HepG2 (cell line): Measurements from ENCODE around the gene C11orf68. TPM values are rescaled to one million over a fixed set of nuclear protein-coding genes. Genes with fewer than 3 reads are reported as not detected.
A peak's percentile ranks its signal among the peaks of the same experiment; 100 is the strongest.

ENCODE experiments used
- CBFB ChIP-seq: sonication (generic); formaldehyde crosslinking; IDR thresholded peaks from 2 replicates; pipeline ENCODE4 v1.4.0; 2020; ENCODE audit warnings: missing genetic modification reagents
- CBX5 ChIP-seq: sonication (generic); formaldehyde crosslinking; IDR thresholded peaks from 2 replicates; pipeline ENCODE4 v1.4.0; 2020; ENCODE audit warnings: missing genetic modification reagents, borderline replicate concordance
- HMGXB4 ChIP-seq, 2 experiments: sonication (generic) in 1 of 2; formaldehyde crosslinking in 1 of 2; IDR thresholded peaks; 2 replicates each; pipeline versions ENCODE4 v1.4.0 to v1.6.1; 2018 to 2020; ENCODE audit warnings: missing genetic modification reagents in 2 of 2, borderline replicate concordance in 1 of 2, low read depth in 1 of 2, mild to moderate bottlenecking in 1 of 2, missing biosample characterization in 1 of 2
- MAX ChIP-seq: IDR thresholded peaks from 2 replicates; pipeline ENCODE4 v1.6.1; 2012; ENCODE audit warnings: inconsistent platforms
- NFIC ChIP-seq: IDR thresholded peaks from 2 replicates; pipeline ENCODE4 v1.6.1; 2012; ENCODE audit warnings: mild to moderate bottlenecking, low read length, inconsistent platforms
- RAD51 ChIP-seq: fragments of 450-650 bp; IDR thresholded peaks from 2 replicates; pipeline ENCODE4 v1.6.1; 2016; ENCODE audit warnings: borderline replicate concordance
- U2AF1 ChIP-seq: fragments of 200-400 bp; formaldehyde crosslinking; optimal IDR thresholded peaks from 2 replicates; pipeline ENCODE3; 2017; ENCODE audit warnings: mild to moderate bottlenecking, low read depth, low read length
- ZBTB38 ChIP-seq: sonication (generic); formaldehyde crosslinking; IDR thresholded peaks from 2 replicates; pipeline ENCODE4 v1.5.1; 2020; ENCODE audit warnings: mild to moderate bottlenecking, missing genetic modification reagents
- ZFP41 ChIP-seq: sonication (generic); formaldehyde crosslinking; IDR thresholded peaks from 2 replicates; pipeline ENCODE4 v1.4.0; 2020; ENCODE audit warnings: mild to moderate bottlenecking, missing genetic modification reagents, borderline replicate concordance
- ZFP91 ChIP-seq: sonication (generic); formaldehyde crosslinking; IDR thresholded peaks from 2 replicates; pipeline ENCODE4 v1.9.0; 2022; ENCODE audit warnings: missing genetic modification reagents, mild to moderate bottlenecking, borderline replicate concordance
- ZMYM4 ChIP-seq: sonication (generic); formaldehyde crosslinking; IDR thresholded peaks from 2 replicates; pipeline ENCODE4 v1.8.1; 2023; ENCODE audit warnings: mild to moderate bottlenecking, missing genetic modification reagents
- ZNF17 ChIP-seq: sonication (generic); formaldehyde crosslinking; IDR thresholded peaks from 2 replicates; pipeline ENCODE4 v1.5.0; 2020; ENCODE audit warnings: mild to moderate bottlenecking, missing genetic modification reagents
- ZNF256 ChIP-seq: sonication (generic); formaldehyde crosslinking; conservative IDR thresholded peaks from 2 replicates; pipeline ENCODE4 v1.4.0; 2020; ENCODE audit warnings: missing genetic modification reagents
- ZNF335 ChIP-seq: sonication (generic); formaldehyde crosslinking; IDR thresholded peaks from 2 replicates; pipeline ENCODE4 v1.4.0; 2020; ENCODE audit warnings: missing genetic modification reagents
- ZNF558 ChIP-seq: sonication (generic); formaldehyde crosslinking; IDR thresholded peaks from 2 replicates; pipeline ENCODE4 v1.9.0; 2022; ENCODE audit warnings: mild to moderate bottlenecking, missing genetic modification reagents, borderline replicate concordance
- ZNF563 ChIP-seq: sonication (generic); formaldehyde crosslinking; IDR thresholded peaks from 2 replicates; pipeline ENCODE4 v1.8.0; 2022; ENCODE audit warnings: mild to moderate bottlenecking, moderate library complexity, missing genetic modification reagents
- ZNF567 ChIP-seq: sonication (generic); formaldehyde crosslinking; IDR thresholded peaks from 2 replicates; pipeline ENCODE4 v1.8.1; 2023; ENCODE audit warnings: mild to moderate bottlenecking, missing genetic modification reagents, borderline replicate concordance
- ZNF572 ChIP-seq: sonication (generic); formaldehyde crosslinking; IDR thresholded peaks from 2 replicates; pipeline ENCODE4 v1.5.1; 2020; ENCODE audit warnings: mild to moderate bottlenecking, missing genetic modification reagents
- ZNF619 ChIP-seq: sonication (generic); formaldehyde crosslinking; IDR thresholded peaks from 2 replicates; pipeline ENCODE4 v1.4.0; 2020; ENCODE audit warnings: mild to moderate bottlenecking, missing genetic modification reagents
- ZNF710 ChIP-seq: sonication (generic); formaldehyde crosslinking; IDR thresholded peaks from 2 replicates; pipeline ENCODE4 v1.5.0; 2020; ENCODE audit warnings: mild to moderate bottlenecking, missing genetic modification reagents, borderline replicate concordance
- ZSCAN21 ChIP-seq: sonication (generic); formaldehyde crosslinking; IDR thresholded peaks from 2 replicates; pipeline ENCODE4 v1.8.0; 2022; ENCODE audit warnings: mild to moderate bottlenecking, missing genetic modification reagents, moderate library complexity, borderline replicate concordance
- polyA plus RNA-seq, 8 experiments: library from polyadenylated mRNA; depleted of rRNA in 3 of 8; stranded (reverse) in 7 of 8; unstranded in 1 of 8; fragments of >200 nt; fragmentation: Illumina TruSeq in 4 of 8; extraction: Trizol in 4 of 8; gene quantifications; 2 replicates each; pipeline versions ENCODE4 v1.2.1 to v1.2.3, GENCODE V29; 2011 to 2016; ENCODE audit warnings: low read depth in 4 of 8, missing spikeins in 1 of 8, mixed read lengths in 1 of 8; ENCODE audit not compliant: insufficient read depth in 1 of 8
- total RNA-seq, 5 experiments: library from RNA; depleted of rRNA; stranded (reverse); fragments of >200 nt; fragmentation: Illumina TruSeq; extraction: Trizol; gene quantifications; 2 replicates each; pipeline ENCODE4 v1.2.3, GENCODE V29; 2016; ENCODE audit warnings: low read depth in 1 of 5
- TF ChIP-seq, protein P1 (sequence below): IDR thresholded peaks from 2 replicates; pipeline ENCODE4 v1.6.1; 2016; ENCODE audit warnings: mild to moderate bottlenecking, missing biosample characterization, missing genetic modification reagents

C11orf68 gene
- total and polyA plus RNA-seq, 2 of the 13 experiments (the other 11 are each of a cell fraction or from before 2014, with no cell fraction given), result 8.4 to 28.3 TPM

GRCh38 chr11:65899356-65900124, 19.3 kb downstream of the C11orf68 start (continued):
- TF ChIP-seq ZFP91 (CRISPR knock-in tag), result peak; percentile 73; the same call in 1 of the 2 replicates
- no peak for TF ChIP-seq ZNF335
- TF ChIP-seq ZNF619 (CRISPR knock-in tag), result no peak
- TF ChIP-seq NFIC, result no peak
- TF ChIP-seq, protein P1, sequence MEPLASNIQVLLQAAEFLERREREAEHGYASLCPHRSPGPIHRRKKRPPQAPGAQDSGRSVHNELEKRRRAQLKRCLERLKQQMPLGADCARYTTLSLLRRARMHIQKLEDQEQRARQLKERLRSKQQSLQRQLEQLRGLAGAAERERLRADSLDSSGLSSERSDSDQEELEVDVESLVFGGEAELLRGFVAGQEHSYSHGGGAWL, result peak; percentile 88; the same call in 1 of the 2 replicates
- peak; percentile 26 to 82; a peak in 2 of 4 replicates for TF ChIP-seq HMGXB4 (CRISPR knock-in tag; IDR thresholded peaks at IDR 0.05; ENCODE audit: borderline replicate concordance in 1 of 2, low read depth in 1 of 2)
- TF ChIP-seq CBFB (CRISPR knock-in tag), result 0 out of 2 replicates have a peak, but pooled peaks have one; percentile 28
- peak; percentile 19; the same call in 1 of the 2 replicates for TF ChIP-seq ZNF558 (CRISPR knock-in tag)
- TF ChIP-seq MAX, result peak; percentile 96
- TF ChIP-seq ZNF567 (CRISPR knock-in tag), result no peak
- TF ChIP-seq ZNF17 (CRISPR knock-in tag), result no peak
- peak; percentile 39; the same call in 1 of the 2 replicates for TF ChIP-seq ZMYM4 (CRISPR knock-in tag)
- no peak for TF ChIP-seq U2AF1
- no peak for TF ChIP-seq RAD51
- 0 out of 2 replicates have a peak, but pooled peaks have one; percentile 27 for TF ChIP-seq ZBTB38 (CRISPR knock-in tag)
- no peak; the same call in 1 of the 2 replicates for TF ChIP-seq ZNF710 (CRISPR knock-in tag)
- no peak for TF ChIP-seq ZNF572 (CRISPR knock-in tag)
- no peak for TF ChIP-seq ZFP41
- TF ChIP-seq CBX5 (CRISPR knock-in tag), result no peak
- TF ChIP-seq ZSCAN21 (CRISPR knock-in tag), result peak; percentile 87; the same call in 1 of the 2 replicates
- peak; percentile 75; the same call in 1 of the 2 replicates for TF ChIP-seq ZNF563 (CRISPR knock-in tag)
- no peak for TF ChIP-seq ZNF256 (CRISPR knock-in tag)
